ENCODE data around the gene ELMO1. TPM values are rescaled to one million over a fixed set of nuclear protein-coding genes. Genes with fewer than 3 reads are reported as not detected.

ELMO1 gene
- total RNA-seq, 1 experiment from 2014 or later, result not detected

DNA sequence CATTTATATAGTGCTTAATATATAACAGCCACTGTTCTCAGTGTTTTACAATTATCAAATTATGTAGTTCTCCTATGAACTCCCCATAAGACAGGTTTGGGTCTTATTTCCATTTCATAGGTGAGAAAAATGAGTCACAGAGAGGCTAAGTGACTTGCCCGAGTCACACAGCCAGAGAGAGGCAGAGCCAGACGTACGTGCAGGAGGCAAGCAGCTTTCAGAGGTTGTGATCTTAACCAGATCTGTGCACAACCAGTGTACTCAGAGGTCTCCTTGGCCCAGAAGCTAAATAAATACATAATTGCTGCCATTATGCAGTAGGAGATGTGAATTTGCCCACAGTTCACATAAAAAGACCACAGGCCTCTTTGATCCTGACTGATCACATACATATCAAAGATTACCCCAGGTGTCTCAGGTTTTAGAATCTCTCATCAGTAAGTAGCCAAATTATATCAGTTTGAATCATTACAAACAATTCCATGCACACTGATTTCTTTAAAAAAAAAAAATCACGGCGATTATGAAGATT, 419.7 kb downstream of the ELMO1 start:
- peaks cover 22% of the 10 kb centered on the region for H3K4me1 ChIP-seq (ENCODE audit: insufficient read depth, low read length, poor library complexity, severe bottlenecking)
- CTCF ChIA-PET, result no interaction called here
- no peaks in the 10 kb centered on the region for H3K36me3 ChIP-seq (ENCODE audit: insufficient read depth, low read length, poor library complexity, severe bottlenecking)
- no peaks in the 10 kb centered on the region for H3K27me3 ChIP-seq (replicated peaks; ENCODE audit: insufficient read depth, low read depth, low read length, poor library complexity)
- H3K9me3 ChIP-seq (ENCODE audit: low read depth, low read length, poor library complexity, severe bottlenecking), result no peaks in the 10 kb centered on the region
- H3K27ac ChIP-seq (ENCODE audit: low read depth, low read length, poor library complexity, severe bottlenecking), result no peak overlapping the region
- POLR2A ChIA-PET (ENCODE audit: low non-redundant PET), result no interaction called here
- intact Hi-C loops (cut with micrococcal nuclease; ENCODE audit: unreplicated experiment), result no loop called here
- no peak overlapping the region for H3K4me3 ChIP-seq (ENCODE audit: low read depth, low read length, poor library complexity, severe bottlenecking)
- DNase-seq (ENCODE audit: low spot score), result no peak
- BruUV-seq (replicated peaks), result no TSS peak
- TF ChIP-seq, protein P1, sequence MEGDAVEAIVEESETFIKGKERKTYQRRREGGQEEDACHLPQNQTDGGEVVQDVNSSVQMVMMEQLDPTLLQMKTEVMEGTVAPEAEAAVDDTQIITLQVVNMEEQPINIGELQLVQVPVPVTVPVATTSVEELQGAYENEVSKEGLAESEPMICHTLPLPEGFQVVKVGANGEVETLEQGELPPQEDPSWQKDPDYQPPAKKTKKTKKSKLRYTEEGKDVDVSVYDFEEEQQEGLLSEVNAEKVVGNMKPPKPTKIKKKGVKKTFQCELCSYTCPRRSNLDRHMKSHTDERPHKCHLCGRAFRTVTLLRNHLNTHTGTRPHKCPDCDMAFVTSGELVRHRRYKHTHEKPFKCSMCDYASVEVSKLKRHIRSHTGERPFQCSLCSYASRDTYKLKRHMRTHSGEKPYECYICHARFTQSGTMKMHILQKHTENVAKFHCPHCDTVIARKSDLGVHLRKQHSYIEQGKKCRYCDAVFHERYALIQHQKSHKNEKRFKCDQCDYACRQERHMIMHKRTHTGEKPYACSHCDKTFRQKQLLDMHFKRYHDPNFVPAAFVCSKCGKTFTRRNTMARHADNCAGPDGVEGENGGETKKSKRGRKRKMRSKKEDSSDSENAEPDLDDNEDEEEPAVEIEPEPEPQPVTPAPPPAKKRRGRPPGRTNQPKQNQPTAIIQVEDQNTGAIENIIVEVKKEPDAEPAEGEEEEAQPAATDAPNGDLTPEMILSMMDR (conservative IDR thresholded peaks at IDR 0.05; ENCODE audit: low read depth, low read length), result no peak
- no peak for TF ChIP-seq EZH2 (IDR thresholded peaks at IDR 0.05; ENCODE audit: borderline replicate concordance, low read depth, low read length, poor library complexity, severe bottlenecking)

DNA sequence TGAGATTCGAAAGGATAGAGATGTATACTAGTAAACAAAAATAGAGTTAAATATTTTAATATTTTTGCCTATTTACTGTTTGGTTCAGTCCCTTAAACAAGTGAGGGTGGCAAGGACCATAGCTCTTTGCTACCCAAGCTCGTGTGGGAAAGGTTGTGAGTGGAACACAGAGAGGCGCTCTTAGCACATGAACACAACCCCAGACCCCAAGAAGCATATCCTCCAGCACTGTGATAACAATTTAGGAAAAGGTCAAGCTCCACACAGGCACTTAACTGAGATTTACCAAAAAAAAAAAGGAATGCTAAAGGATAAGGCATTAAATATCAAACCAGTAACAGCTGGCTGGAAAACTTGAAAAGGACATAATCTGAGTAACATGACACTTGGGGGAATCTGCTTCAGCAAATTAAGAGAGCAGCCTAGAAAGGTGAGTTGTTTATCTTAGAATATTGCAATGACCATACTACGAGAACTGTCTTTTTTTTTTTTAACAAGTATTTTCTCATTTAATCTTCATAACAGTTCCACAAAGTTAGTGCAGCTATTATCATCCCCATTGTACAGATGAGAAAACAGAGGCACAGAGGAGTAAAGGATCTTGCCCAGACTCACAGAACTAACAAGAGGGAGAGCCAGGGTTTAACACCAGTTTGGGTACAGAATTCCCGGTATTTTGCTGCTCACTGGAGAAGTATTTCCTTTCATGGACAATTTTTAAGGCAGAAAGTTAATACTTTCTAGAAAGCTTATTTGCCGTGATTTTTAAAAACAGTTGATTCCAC, 420.9 kb downstream of the ELMO1 start:
- Histone ChIP-seq H3K27me3 (replicated peaks; ENCODE audit: insufficient read depth, low read depth, low read length, poor library complexity) (no peaks in the 10 kb centered on the region), H3K4me3 (ENCODE audit: low read depth, low read length, poor library complexity, severe bottlenecking) (no peak overlapping the region), H3K36me3 (ENCODE audit: insufficient read depth, low read length, poor library complexity, severe bottlenecking) (no peaks in the 10 kb centered on the region), H3K27ac (ENCODE audit: low read depth, low read length, poor library complexity, severe bottlenecking) (no peak overlapping the region), H3K4me1 (ENCODE audit: insufficient read depth, low read length, poor library complexity, severe bottlenecking) (peaks cover 14% of the 10 kb centered on the region), H3K9me3 (ENCODE audit: low read depth, low read length, poor library complexity, severe bottlenecking) (no peaks in the 10 kb centered on the region)
- ChIA-PET CTCF (interaction anchor here (1.0 to 1.1 kb wide), 2 partner anchors 151 to 154 kb away, joined by 3 to 20 read pairs; no protein-coding TSS in a partner anchor), POLR2A (ENCODE audit: low non-redundant PET) (no interaction called here)
- no peak for DNase-seq (ENCODE audit: low spot score)
- intact Hi-C loops (cut with micrococcal nuclease; ENCODE audit: unreplicated experiment), result no loop called here
- BruUV-seq (replicated peaks), result no TSS peak
- TF ChIP-seq, protein P1 (conservative IDR thresholded peaks at IDR 0.05; ENCODE audit: low read depth, low read length), result 0 out of 2 replicates have a peak, but pooled peaks have one; percentile 13
- no peak for TF ChIP-seq EZH2 (IDR thresholded peaks at IDR 0.05; ENCODE audit: borderline replicate concordance, low read depth, low read length, poor library complexity, severe bottlenecking)

DNA sequence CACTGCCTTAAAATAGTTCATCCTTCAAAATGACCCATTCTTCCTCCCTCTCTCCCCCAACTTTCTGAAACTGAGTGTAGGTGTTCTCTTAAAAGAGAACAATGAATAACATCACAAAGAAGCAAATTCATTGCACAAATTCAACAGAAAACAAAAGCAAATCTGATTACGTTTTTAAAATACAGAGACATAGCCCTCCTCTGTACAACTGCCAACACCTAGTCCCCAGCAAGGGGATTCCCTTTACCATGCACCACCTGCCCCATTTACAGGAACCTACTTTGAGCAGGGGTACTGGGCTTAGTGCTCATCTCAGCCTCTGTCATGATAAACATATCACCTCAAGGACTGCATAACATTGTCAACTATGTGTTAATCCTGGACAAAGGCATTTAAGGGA, 421.6 kb downstream of the ELMO1 start:
- Histone ChIP-seq H3K4me1 (ENCODE audit: insufficient read depth, low read length, poor library complexity, severe bottlenecking) (peaks cover 8% of the 10 kb centered on the region), H3K36me3 (ENCODE audit: insufficient read depth, low read length, poor library complexity, severe bottlenecking) (no peaks in the 10 kb centered on the region), H3K9me3 (ENCODE audit: low read depth, low read length, poor library complexity, severe bottlenecking) (no peaks in the 10 kb centered on the region), H3K27me3 (replicated peaks; ENCODE audit: insufficient read depth, low read depth, low read length, poor library complexity) (no peaks in the 10 kb centered on the region), H3K27ac (ENCODE audit: low read depth, low read length, poor library complexity, severe bottlenecking) (no peak overlapping the region), H3K4me3 (ENCODE audit: low read depth, low read length, poor library complexity, severe bottlenecking) (no peak overlapping the region)
- DNase-seq (ENCODE audit: low spot score), result no peak
- TF ChIP-seq EZH2 (IDR thresholded peaks at IDR 0.05; ENCODE audit: borderline replicate concordance, low read depth, low read length, poor library complexity, severe bottlenecking), result no peak
- TF ChIP-seq, protein P1 (conservative IDR thresholded peaks at IDR 0.05; ENCODE audit: low read depth, low read length), result no peak
- intact Hi-C loops (cut with micrococcal nuclease; ENCODE audit: unreplicated experiment), result no loop called here
- POLR2A ChIA-PET (ENCODE audit: low non-redundant PET), result no interaction called here
- CTCF ChIA-PET, result interaction anchor here (1.1 kb wide), 1 partner anchor 155 kb away, joined by 20 read pairs; no protein-coding TSS in a partner anchor
- BruUV-seq (replicated peaks), result no TSS peak

Measured in A673 (cell line).